Measurements from ENCODE around the gene NAP1L5. TPM values are rescaled to one million over a fixed set of nuclear protein-coding genes. Genes with fewer than 3 reads are reported as not detected.

The NAP1L5 gene
- total RNA-seq, 2 experiments from 2014 or later, result 0.29 to 0.57 TPM

DNA sequence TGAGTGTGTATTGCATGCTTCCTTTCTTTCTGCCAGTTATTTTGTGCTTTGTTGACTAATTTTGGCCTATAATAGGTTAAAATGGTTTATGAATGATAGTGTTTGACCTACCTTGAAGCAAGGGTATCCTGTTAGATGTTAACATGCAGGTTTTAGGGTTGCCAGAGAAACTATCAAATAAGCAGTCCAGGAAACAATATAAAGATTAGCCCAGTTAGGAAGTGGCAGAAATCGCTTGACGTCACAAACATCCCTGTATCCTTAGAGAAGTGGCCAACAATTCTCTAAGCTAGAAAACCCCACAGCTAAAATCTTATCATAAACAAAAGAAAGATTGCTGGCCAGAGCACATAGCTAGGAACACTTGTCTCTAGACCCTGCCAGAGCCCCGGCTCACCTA, 3.8 kb downstream of the NAP1L5 start:
- no peaks in the 10 kb centered on the region for H4K20me1 ChIP-seq (ENCODE audit: insufficient read depth, low read length)

DNA sequence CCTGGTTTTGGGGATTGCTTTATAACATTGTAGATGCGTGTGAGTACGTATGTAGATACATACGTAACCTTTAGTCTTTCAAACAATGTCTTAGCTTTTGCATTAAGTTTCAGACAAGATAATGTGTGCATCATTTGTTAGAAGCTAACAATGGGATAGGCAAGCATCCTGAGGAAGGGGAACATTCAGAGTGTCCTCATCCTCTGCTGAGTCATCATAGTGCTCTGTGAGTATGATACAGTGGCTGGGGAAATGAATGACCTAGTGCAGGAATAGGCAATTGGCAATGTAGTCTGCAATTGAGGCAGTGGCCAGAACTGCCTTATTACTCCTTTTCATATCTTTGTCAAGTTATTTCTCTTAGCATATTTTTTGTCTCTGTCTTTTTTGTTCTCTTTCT, 7.3 kb downstream of the NAP1L5 start:
- no peak for DNase-seq (ENCODE audit: low spot score)
- Histone ChIP-seq H3K4me2 (ENCODE audit: low read length) (no peak overlapping the region), H3K27ac (ENCODE audit: low read depth, low read length, poor library complexity, severe bottlenecking) (no peak overlapping the region), H3K9me2 (ENCODE audit: insufficient read depth, low read length) (no peaks in the 10 kb centered on the region), H3K9me3 (ENCODE audit: low read length) (no peaks in the 10 kb centered on the region), H3K79me2 (ENCODE audit: insufficient read depth, low read depth, low read length) (no peaks in the 10 kb centered on the region), H4K20me1 (ENCODE audit: insufficient read depth, low read length) (no peaks in the 10 kb centered on the region), H3K4me3 (ENCODE audit: low read depth, low read length, poor library complexity, severe bottlenecking) (no peak overlapping the region), H2AFZ (ENCODE audit: low read length) (no peak overlapping the region), H3K4me1 (ENCODE audit: insufficient read depth, low read length, poor library complexity, severe bottlenecking) (no peaks in the 10 kb centered on the region), H3K36me3 (ENCODE audit: insufficient read depth, low read length) (no peaks in the 10 kb centered on the region)
- CTCF ChIA-PET (ENCODE audit: unreplicated experiment), result no interaction called here
- TF ChIP-seq, protein P1, sequence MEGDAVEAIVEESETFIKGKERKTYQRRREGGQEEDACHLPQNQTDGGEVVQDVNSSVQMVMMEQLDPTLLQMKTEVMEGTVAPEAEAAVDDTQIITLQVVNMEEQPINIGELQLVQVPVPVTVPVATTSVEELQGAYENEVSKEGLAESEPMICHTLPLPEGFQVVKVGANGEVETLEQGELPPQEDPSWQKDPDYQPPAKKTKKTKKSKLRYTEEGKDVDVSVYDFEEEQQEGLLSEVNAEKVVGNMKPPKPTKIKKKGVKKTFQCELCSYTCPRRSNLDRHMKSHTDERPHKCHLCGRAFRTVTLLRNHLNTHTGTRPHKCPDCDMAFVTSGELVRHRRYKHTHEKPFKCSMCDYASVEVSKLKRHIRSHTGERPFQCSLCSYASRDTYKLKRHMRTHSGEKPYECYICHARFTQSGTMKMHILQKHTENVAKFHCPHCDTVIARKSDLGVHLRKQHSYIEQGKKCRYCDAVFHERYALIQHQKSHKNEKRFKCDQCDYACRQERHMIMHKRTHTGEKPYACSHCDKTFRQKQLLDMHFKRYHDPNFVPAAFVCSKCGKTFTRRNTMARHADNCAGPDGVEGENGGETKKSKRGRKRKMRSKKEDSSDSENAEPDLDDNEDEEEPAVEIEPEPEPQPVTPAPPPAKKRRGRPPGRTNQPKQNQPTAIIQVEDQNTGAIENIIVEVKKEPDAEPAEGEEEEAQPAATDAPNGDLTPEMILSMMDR (conservative IDR thresholded peaks at IDR 0.05; ENCODE audit: low read length), result no peak
- no peak for TF ChIP-seq EZH2phosphoT487 (IDR thresholded peaks at IDR 0.05; ENCODE audit: borderline replicate concordance, low read depth, low read length)
- intact Hi-C loops (cut with micrococcal nuclease; ENCODE audit: unreplicated experiment), result no loop called here
- no TSS peak for BruUV-seq (replicated peaks)
- POLR2A ChIA-PET, result interaction anchor here (0.7 to 1.3 kb wide), 2 partner anchors 14 to 103 kb away, joined by 3 read pairs; no protein-coding TSS in a partner anchor

More for the DNA sequence above, 3.8 kb downstream of the NAP1L5 start:
- no peak overlapping the region for H3K4me2 ChIP-seq (ENCODE audit: low read length)
- no peaks in the 10 kb centered on the region for H3K36me3 ChIP-seq (ENCODE audit: insufficient read depth, low read length)
- H3K9me2 ChIP-seq (ENCODE audit: insufficient read depth, low read length), result no peaks in the 10 kb centered on the region
- POLR2A ChIA-PET, result no interaction called here
- no peak for TF ChIP-seq EZH2phosphoT487 (IDR thresholded peaks at IDR 0.05; ENCODE audit: borderline replicate concordance, low read depth, low read length)
- TF ChIP-seq, protein P1 (conservative IDR thresholded peaks at IDR 0.05; ENCODE audit: low read length), result no peak
- no peak overlapping the region for H2AFZ ChIP-seq (ENCODE audit: low read length)
- CTCF ChIA-PET (ENCODE audit: unreplicated experiment), result no interaction called here
- BruUV-seq (replicated peaks), result no TSS peak
- intact Hi-C loops (cut with micrococcal nuclease; ENCODE audit: unreplicated experiment), result no loop called here
- H3K27ac ChIP-seq (ENCODE audit: low read depth, low read length, poor library complexity, severe bottlenecking), result no peak overlapping the region
- no peaks in the 10 kb centered on the region for H3K79me2 ChIP-seq (ENCODE audit: insufficient read depth, low read depth, low read length)
- DNase-seq (ENCODE audit: low spot score), result no peak
- H3K9me3 ChIP-seq (ENCODE audit: low read length), result no peaks in the 10 kb centered on the region
- H3K4me1 ChIP-seq (ENCODE audit: insufficient read depth, low read length, poor library complexity, severe bottlenecking), result no peaks in the 10 kb centered on the region
- no peak overlapping the region for H3K4me3 ChIP-seq (ENCODE audit: low read depth, low read length, poor library complexity, severe bottlenecking)

DNA sequence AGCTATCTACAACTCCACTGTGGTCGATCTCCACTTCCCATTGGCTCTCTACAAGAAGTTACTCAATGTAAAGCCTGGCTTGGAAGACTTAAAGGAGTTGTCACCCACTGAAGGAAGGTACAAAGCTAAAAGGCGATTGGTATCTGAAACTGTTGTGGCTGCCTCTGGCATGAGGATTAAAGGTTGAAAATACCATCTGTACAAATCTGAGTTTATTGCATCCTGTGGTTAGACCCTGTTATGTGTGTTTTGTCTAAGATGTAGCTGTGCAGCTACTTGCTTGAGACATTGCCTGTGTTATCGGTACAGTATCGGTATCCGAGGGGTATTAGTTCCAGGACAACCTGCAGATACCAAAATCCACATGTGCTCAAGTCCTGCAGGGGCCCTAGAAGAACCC, 16.4 kb downstream of the NAP1L5 start:
- Histone ChIP-seq H3K4me3 (ENCODE audit: low read depth, low read length, poor library complexity, severe bottlenecking) (no peak overlapping the region), H3K9me3 (ENCODE audit: low read length) (no peaks in the 10 kb centered on the region), H4K20me1 (ENCODE audit: insufficient read depth, low read length) (no peaks in the 10 kb centered on the region), H2AFZ (ENCODE audit: low read length) (no peak overlapping the region), H3K4me1 (ENCODE audit: insufficient read depth, low read length, poor library complexity, severe bottlenecking) (no peaks in the 10 kb centered on the region), H3K79me2 (ENCODE audit: insufficient read depth, low read depth, low read length) (no peaks in the 10 kb centered on the region), H3K27ac (ENCODE audit: low read depth, low read length, poor library complexity, severe bottlenecking) (no peak overlapping the region), H3K36me3 (ENCODE audit: insufficient read depth, low read length) (peaks cover 7% of the 10 kb centered on the region; the same call in 1 of the 2 replicates), H3K9me2 (ENCODE audit: insufficient read depth, low read length) (no peaks in the 10 kb centered on the region), H3K4me2 (ENCODE audit: low read length) (no peak overlapping the region)
- TF ChIP-seq, protein P1 (conservative IDR thresholded peaks at IDR 0.05; ENCODE audit: low read length), result no peak
- TF ChIP-seq EZH2phosphoT487 (IDR thresholded peaks at IDR 0.05; ENCODE audit: borderline replicate concordance, low read depth, low read length), result no peak
- no peak for DNase-seq (ENCODE audit: low spot score)
- POLR2A ChIA-PET, result interaction anchor here (0.6 kb wide), 1 partner anchor 49 kb away, joined by 3 read pairs; no protein-coding TSS in a partner anchor
- CTCF ChIA-PET (ENCODE audit: unreplicated experiment), result no interaction called here
- intact Hi-C loops (cut with micrococcal nuclease; ENCODE audit: unreplicated experiment), result no loop called here
- no TSS peak for BruUV-seq (replicated peaks)
